ENCODE results near the gene COPS8. TPM values are rescaled to one million over a fixed set of nuclear protein-coding genes. Genes with fewer than 3 reads are reported as not detected.

COPS8 gene
- total and polyA plus RNA-seq, 7 donors = 77.1 to 427 (median 190) TPM

GRCh38 chr2:237122214-237122666, 36.6 kb downstream of the COPS8 start:
- 58 to 67% (median 58%) methylated on average over 8 of the region's 8 CpGs for WGBS, 3 donors
- peak; percentile 66 for TF ChIP-seq CTCF (IDR thresholded peaks at IDR 0.05)

GRCh38 chr2:237124820-237125219, 39.1 kb downstream of the COPS8 start:
- H3K27ac ChIP-seq = no peak overlapping the region
- H3K36me3 ChIP-seq (ENCODE audit: insufficient read depth in 1 of 2, low read depth in 1 of 2) = no peaks in the 10 kb centered on the region
- no peaks in the 10 kb centered on the region for H3K27me3 ChIP-seq (ENCODE audit: insufficient read depth in 3 of 3, low read length in 2 of 3)
- 94 to 96% (median 95%) methylated on average over 7 of the region's 7 CpGs for WGBS, 3 donors
- no peaks in the 10 kb centered on the region for H3K9me3 ChIP-seq
- peaks cover 4% of the 10 kb centered on the region for H3K4me1 ChIP-seq
- DNase-seq (no peak), ATAC-seq (no peak)
- intact Hi-C loops (cut with DNase I) = loop anchor here (5.0 to 10.0 kb wide), 2 partner anchors 352 to 440 kb away; partner anchors contain the start of gene PRLH (in 1 of the 2)
- H3K4me3 ChIP-seq = no peak overlapping the region
- no peak for TF ChIP-seq CTCF (IDR thresholded peaks at IDR 0.05)

More at GRCh38 chr2:237122214-237122666, 36.6 kb downstream of the COPS8 start:
- H3K4me1 ChIP-seq = no peaks in the 10 kb centered on the region
- no peaks in the 10 kb centered on the region for H3K9me3 ChIP-seq
- peak; percentile 78 to 90 (median 88) for ATAC-seq
- no peak overlapping the region for H3K4me3 ChIP-seq
- peak; percentile 69 to 87 for DNase-seq
- intact Hi-C loops (cut with DNase I) = loop anchor here (2.0 to 10.0 kb wide), 3 partner anchors 289 to 443 kb away; partner anchors contain the start of gene PRLH (in 1 of the 2)
- no peaks in the 10 kb centered on the region for H3K27me3 ChIP-seq (ENCODE audit: insufficient read depth in 3 of 3, low read length in 2 of 3)
- H3K27ac ChIP-seq = no peak overlapping the region
- H3K36me3 ChIP-seq (ENCODE audit: insufficient read depth in 1 of 2, low read depth in 1 of 2) = no peaks in the 10 kb centered on the region

GRCh38 chr2:237125967-237126366, 40.3 kb downstream of the COPS8 start:
- no peak overlapping the region for H3K4me3 ChIP-seq
- no peaks in the 10 kb centered on the region for H3K9me3 ChIP-seq
- DNase-seq = no peak
- no peak for TF ChIP-seq CTCF (IDR thresholded peaks at IDR 0.05)
- no peak for ATAC-seq
- H3K27ac ChIP-seq = peak overlapping the region; percentile 27
- WGBS, 3 donors = 88 to 92% (median 89%) methylated on average over 6 of the region's 6 CpGs
- H3K27me3 ChIP-seq (ENCODE audit: insufficient read depth in 3 of 3, low read length in 2 of 3) = no peaks in the 10 kb centered on the region
- peaks cover 4% of the 10 kb centered on the region for H3K4me1 ChIP-seq
- intact Hi-C loops (cut with DNase I) = loop anchor here in 1 of 2 donors (10.0 kb wide), 1 partner anchor 439 kb away; the partner anchor contains the start of gene PRLH
- H3K36me3 ChIP-seq (ENCODE audit: insufficient read depth in 1 of 2, low read depth in 1 of 2) = no peaks in the 10 kb centered on the region

GRCh38 chr2:237126519-237127174, 41.0 kb downstream of the COPS8 start:
- no peak for TF ChIP-seq CTCF (IDR thresholded peaks at IDR 0.05)
- H3K4me3 ChIP-seq = no peak overlapping the region
- H3K36me3 ChIP-seq (ENCODE audit: insufficient read depth in 1 of 2, low read depth in 1 of 2) = no peaks in the 10 kb centered on the region
- intact Hi-C loops (cut with DNase I) = loop anchor here in 1 of 2 donors (10.0 kb wide), 1 partner anchor 438 kb away; the partner anchor contains the start of gene PRLH
- H3K27ac ChIP-seq = peak overlapping the region; percentile 27
- DNase-seq (peak in 1 of 2 donors; percentile 56), ATAC-seq (no peak)
- WGBS, 3 donors = 76 to 85% (median 77%) methylated on average over 13 of the region's 13 CpGs
- H3K4me1 ChIP-seq = peaks cover 4% of the 10 kb centered on the region
- H3K27me3 ChIP-seq (ENCODE audit: insufficient read depth in 3 of 3, low read length in 2 of 3) = no peaks in the 10 kb centered on the region
- H3K9me3 ChIP-seq = no peaks in the 10 kb centered on the region

All from psoas muscle (tissue), 8 donors.